WERI-Rb-1 (cell line): ENCODE results near the gene CHST15.

ENCODE experiments used
- DNase-seq: peaks from one replicate; pipeline ENCODE4 v3.0.0-alpha.2; 2020
- H3K27ac ChIP-seq: fragments of 250-450 bp; sonication (Bioruptor Pico); 2 replicates; pipeline ENCODE4 v1.5.1; 2020; ENCODE audit warnings: mild to moderate bottlenecking, moderate library complexity
- H3K27me3 ChIP-seq: fragments of 250-450 bp; sonication (Bioruptor Pico); 2 replicates; pipeline ENCODE4 v1.5.1; 2021; ENCODE audit warnings: mild to moderate bottlenecking, low read depth, moderate library complexity; ENCODE audit not compliant: insufficient read depth, severe bottlenecking
- H3K36me3 ChIP-seq: fragments of 250-450 bp; sonication (Bioruptor Pico); 2 replicates; pipeline ENCODE4 v1.5.1; 2020; ENCODE audit warnings: mild to moderate bottlenecking, moderate library complexity
- H3K4me3 ChIP-seq: 2 replicates; pipeline ENCODE4 v1.5.1; 2011; ENCODE audit warnings: low read depth, mild to moderate bottlenecking, control low read depth, low read length
- H3K9me3 ChIP-seq: fragments of 250-450 bp; sonication (Bioruptor Pico); 2 replicates; pipeline ENCODE4 v1.5.1; 2021; ENCODE audit warnings: mild to moderate bottlenecking, moderate library complexity; ENCODE audit not compliant: severe bottlenecking
- TF ChIP-seq, protein P1 (sequence below): IDR thresholded peaks from 2 replicates; pipeline ENCODE4 v1.5.1; 2011; ENCODE audit warnings: low read depth, mild to moderate bottlenecking, control low read depth, inconsistent platforms, low read length

Gene CHST15

DNA sequence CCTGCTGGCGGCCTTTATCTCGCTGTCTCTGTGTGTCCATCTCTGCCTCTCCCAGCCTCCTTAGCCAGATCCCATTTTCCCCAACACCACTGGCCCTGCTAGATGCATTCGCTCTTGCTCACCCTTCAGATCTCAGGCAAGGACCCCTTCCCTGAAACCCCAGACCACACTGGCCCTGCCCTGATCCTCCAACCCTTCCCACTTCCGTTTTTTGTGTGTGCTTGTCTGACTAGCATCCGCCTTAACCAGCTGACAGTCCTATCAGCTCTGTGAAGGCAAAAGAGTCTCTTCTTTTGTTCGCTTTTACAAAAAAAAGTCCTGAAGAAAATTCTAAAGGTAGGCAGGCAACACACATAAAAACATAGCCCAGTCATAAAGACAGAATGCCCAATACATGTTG, 28.7 kb downstream of the CHST15 start:
- TF ChIP-seq, protein P1, sequence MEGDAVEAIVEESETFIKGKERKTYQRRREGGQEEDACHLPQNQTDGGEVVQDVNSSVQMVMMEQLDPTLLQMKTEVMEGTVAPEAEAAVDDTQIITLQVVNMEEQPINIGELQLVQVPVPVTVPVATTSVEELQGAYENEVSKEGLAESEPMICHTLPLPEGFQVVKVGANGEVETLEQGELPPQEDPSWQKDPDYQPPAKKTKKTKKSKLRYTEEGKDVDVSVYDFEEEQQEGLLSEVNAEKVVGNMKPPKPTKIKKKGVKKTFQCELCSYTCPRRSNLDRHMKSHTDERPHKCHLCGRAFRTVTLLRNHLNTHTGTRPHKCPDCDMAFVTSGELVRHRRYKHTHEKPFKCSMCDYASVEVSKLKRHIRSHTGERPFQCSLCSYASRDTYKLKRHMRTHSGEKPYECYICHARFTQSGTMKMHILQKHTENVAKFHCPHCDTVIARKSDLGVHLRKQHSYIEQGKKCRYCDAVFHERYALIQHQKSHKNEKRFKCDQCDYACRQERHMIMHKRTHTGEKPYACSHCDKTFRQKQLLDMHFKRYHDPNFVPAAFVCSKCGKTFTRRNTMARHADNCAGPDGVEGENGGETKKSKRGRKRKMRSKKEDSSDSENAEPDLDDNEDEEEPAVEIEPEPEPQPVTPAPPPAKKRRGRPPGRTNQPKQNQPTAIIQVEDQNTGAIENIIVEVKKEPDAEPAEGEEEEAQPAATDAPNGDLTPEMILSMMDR, result no peak
- no peak for DNase-seq
- H3K27me3 ChIP-seq, result no peaks in the 10 kb centered on the region
- H3K27ac ChIP-seq, result no peak overlapping the region
- no peaks in the 10 kb centered on the region for H3K9me3 ChIP-seq
- no peaks in the 10 kb centered on the region for H3K36me3 ChIP-seq
- no peak overlapping the region for H3K4me3 ChIP-seq

DNA sequence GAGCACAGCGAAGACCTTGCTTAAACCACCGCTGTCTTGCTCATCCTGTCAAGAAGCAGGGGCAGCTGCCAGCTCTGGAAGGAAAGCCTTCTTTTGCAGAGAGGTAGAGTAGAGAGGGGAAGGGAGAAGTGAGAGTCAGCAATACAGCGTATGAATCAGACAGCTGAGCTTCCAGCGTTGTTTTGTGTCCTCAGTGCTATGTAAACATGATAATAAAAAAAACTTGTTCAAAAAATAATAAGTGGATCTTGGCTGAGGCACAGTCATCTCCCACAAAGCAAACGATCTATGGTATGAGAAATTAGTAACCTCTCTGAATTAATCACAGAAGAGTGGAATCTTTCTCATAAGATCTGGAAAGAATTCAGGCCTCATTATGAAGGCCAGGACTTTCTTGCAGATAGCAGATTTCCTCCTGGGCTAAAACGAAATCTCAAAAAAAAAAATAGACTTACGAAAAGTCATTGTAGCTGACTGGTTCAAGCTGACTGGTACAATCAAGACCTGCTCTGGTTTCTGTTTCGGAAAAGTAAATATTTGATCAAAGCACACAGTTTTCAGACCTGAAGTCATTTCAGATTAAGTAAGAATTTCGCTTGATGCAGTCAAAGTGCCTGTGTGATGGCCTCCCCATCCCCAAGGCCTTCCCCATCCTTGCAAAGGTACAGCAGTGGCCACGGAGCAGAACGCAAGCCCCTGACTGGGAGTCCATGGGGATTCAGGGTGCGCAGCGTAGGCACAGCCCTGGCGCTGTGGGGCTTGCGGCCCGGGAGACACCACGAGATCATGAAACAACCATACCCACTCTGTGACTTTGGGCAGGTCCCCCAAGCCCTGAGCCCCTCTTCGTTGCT, 29.4 kb downstream of the CHST15 start:
- H3K36me3 ChIP-seq, result no peaks in the 10 kb centered on the region
- H3K4me3 ChIP-seq, result no peak overlapping the region
- no peaks in the 10 kb centered on the region for H3K27me3 ChIP-seq
- no peak overlapping the region for H3K27ac ChIP-seq
- no peaks in the 10 kb centered on the region for H3K9me3 ChIP-seq
- TF ChIP-seq, protein P1, result no peak
- DNase-seq, result no peak

DNA sequence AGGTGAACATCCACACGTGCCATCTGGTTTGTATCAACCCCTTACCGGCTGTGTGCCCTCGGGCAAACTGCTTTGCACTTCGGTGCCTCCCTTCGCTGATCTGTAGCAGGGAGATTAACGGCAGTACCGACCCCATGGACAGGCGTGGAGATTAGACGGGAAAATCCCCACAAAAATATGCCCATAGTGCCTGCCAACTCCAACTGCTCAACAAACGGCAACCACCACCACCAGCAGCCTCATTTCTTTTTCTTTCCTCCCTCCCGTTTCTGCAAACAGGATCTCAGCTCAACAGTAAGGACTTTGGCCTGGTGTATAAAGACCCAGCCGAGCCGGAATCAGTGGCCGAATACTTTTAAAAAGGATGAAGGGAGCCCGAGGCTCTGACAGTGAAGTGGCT, 31.0 kb downstream of the CHST15 start:
- Histone ChIP-seq H3K9me3 (no peaks in the 10 kb centered on the region), H3K27ac (no peak overlapping the region), H3K27me3 (no peaks in the 10 kb centered on the region), H3K4me3 (no peak overlapping the region), H3K36me3 (no peaks in the 10 kb centered on the region)
- DNase-seq, result peak; percentile 21
- TF ChIP-seq, protein P1, result no peak

DNA sequence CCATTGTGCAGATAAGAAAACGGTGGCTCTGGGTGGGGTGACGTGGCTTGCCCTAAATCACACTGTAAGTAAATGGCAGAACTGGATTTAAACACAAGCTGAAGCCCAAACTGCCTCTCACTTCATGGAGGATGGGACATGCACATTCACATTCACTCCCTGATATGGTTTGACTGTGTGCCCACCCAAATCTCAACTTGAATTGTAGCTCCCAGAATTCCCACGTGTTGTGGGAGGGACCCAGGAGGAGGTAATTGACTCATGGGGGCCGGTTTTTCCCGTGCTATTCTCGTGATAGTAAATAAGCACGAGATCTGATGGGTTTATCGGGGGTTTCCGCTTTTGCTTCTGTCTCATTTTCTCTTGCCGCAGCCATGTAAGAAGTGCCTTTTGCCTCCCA, 32.4 kb downstream of the CHST15 start:
- Histone ChIP-seq H3K4me3 (no peak overlapping the region), H3K9me3 (no peaks in the 10 kb centered on the region), H3K36me3 (no peaks in the 10 kb centered on the region), H3K27ac (no peak overlapping the region), H3K27me3 (no peaks in the 10 kb centered on the region)
- DNase-seq, result no peak
- TF ChIP-seq, protein P1, result no peak

DNA sequence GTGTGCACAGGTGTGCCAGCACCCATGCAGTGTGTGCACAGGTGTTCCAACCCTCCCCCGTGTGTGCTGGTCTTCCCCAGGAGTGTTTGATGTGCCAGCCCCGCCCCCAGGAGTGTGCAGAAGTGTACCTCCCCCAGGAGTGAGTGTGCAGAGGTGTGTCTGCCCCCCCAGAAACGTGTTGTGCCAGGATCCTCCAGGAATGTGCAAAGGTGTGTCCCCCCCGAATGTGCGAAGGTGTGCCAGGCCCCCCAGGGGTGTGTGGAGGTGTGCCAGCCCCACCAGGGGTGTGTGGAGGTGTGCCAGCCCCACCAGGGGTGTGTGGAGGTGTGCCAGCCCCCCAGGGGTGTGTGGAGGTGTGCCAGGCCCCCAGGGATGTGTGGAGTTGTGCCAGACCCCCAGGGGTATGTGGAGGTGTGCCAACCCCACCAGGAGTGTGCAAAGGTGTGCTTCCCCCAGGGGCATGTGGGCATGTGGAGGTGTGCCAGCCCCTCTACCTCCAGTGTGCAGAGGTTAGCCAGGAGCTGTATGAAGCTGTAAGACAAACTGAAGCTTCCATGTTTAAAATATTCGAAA, 33.2 kb downstream of the CHST15 start:
- Histone ChIP-seq H3K27ac (no peak overlapping the region), H3K4me3 (no peak overlapping the region), H3K9me3 (no peaks in the 10 kb centered on the region), H3K36me3 (no peaks in the 10 kb centered on the region), H3K27me3 (no peaks in the 10 kb centered on the region)
- DNase-seq, result no peak
- TF ChIP-seq, protein P1, result no peak
